HG03159 (cell line): ENCODE results near the gene SEMA6B.

Experiments
- ATAC-seq: cut with Tn5 transposase; IDR thresholded peaks from one replicate; pipeline ENCODE4 v1.9.1; 2021; ENCODE audit warnings: mild to moderate bottlenecking, moderate library complexity; ENCODE audit not compliant: unreplicated experiment

SEMA6B gene

DNA sequence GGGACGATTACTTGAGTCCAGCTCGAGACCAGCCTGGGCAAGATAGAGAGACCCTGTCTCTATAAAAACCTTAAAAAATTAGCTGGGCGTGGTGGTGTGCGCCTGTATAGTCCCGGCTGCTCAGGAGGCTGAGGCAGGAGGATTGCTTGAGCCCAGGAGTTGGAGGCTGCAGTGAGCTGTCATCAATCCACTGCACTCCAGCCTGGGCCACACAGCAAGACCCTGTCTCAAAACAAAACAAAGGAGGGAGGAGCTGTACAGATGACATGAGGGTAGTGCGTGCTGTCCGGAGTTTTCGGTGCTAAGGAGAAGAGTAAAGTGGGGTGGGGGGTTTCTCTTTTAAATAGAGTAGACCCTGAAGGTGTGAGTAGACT is 64.8 kb downstream of the SEMA6B start:
- no peak for ATAC-seq

DNA sequence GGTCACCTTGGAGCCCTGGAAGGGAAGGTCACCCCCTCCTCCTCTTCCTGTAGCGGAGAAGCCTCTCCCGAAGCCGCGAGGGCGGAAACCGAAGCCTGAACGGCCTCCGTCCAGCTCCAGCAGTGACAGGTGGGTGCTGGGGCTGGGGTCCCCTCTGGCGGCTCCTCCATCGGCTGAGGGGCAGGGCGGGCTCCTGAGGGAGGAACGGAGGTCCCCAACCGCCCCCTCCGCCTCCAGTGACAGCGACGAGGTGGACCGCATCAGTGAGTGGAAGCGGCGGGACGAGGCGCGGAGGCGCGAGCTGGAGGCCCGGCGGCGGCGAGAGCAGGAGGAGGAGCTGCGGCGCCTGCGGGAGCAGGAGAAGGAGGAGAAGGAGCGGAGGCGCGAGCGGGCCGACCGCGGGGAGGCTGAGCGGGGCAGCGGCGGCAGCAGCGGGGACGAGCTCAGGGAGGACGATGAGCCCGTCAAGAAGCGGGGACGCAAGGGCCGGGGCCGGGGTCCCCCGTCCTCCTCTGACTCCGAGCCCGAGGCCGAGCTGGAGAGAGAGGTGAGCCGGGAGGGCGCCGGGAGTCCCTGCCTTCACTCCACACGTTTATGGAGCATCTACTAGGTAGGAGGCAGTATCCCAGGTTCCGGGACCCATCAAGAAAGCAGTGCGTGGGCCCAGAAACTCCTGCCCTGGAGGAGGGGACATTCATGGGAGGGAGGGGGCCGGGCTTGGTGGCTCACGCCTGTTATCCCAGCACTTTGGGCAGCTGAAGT is 65.4 kb downstream of the SEMA6B start:
- ATAC-seq: no peak

DNA sequence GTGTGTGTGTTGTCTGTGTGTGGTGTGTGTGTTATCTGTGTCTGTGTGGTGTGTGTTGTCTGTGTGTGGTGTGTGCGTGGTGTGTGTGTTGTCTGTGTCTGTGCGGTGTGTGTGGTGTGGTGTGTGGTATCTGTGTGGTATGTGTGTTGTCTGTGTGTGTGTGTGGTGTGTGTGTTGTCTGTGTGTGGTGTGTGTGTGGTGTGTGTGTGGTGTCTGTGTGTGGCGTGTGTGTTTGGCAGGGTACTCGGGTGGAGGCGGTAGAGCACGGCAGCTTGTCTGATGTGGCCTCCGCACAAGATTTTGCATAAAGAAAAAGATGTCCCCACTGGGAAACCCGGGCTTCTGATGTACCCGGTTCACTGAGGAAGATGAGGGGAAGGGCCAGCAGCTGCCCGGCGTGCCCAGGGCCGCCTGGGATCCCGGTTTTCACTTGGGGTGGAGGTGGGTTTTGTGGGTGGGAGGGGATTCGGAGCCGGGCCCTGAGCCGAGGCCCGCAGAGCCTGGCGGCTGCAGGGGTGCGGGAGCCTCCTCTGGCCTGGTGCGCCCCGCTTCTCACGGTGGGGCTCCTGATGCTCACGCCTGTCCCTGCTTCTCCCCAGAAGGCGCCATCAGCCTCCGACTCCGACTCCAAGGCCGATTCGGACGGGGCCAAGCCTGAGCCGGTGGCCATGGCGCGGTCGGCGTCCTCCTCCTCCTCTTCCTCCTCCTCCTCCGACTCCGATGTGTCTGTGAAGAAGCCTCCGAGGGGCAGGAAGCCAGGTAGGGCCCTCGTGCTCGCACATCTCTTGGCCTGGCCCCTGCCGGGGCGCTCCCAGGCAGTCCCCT is 66.2 kb downstream of the SEMA6B start:
- ATAC-seq: no peak
